GM03348 (cell line): ENCODE data around the gene ITPR3.

Source experiments
- DNase-seq: peaks from one replicate; pipeline ENCODE4 v3.0.0; 2012; ENCODE audit warnings: low spot score

ITPR3 gene

GRCh38 chr6:33700391-33701050 is 79.4 kb downstream of the ITPR3 start:
- peak; percentile 73 for DNase-seq

DNA sequence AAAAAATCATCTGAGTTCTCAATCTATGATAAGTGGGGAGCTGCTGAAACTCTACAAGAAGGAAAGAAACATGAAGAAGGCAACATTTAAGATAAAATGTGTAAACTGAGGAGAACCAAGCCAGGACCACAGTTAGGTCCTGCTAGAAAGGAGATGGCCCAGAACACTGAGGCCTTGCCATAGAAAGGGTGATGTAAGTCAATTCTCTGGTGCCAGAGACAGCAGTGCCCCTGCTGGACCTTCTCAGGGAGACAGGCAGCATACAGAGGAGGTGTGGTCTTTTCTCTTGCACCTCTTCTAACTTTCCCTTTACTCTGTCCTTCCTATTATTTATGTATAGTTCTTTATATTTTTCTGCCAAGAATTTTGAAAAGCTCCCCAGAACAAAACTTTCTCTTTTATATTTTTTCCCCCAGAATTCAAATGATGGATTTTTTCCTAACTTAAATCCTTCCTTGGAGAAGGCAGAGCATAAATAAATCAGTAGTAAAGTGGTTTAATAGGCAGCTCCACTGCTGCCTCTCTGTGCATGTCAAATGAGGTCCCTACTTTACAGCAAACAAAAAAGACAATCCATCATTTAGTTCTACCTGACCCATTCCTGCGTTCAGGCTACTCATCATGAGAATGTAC is 81.3 kb downstream of the ITPR3 start:
- DNase-seq = peak; percentile 81

GRCh38 chr6:33704215-33705066 is 83.3 kb downstream of the ITPR3 start:
- DNase-seq = no peak

DNA sequence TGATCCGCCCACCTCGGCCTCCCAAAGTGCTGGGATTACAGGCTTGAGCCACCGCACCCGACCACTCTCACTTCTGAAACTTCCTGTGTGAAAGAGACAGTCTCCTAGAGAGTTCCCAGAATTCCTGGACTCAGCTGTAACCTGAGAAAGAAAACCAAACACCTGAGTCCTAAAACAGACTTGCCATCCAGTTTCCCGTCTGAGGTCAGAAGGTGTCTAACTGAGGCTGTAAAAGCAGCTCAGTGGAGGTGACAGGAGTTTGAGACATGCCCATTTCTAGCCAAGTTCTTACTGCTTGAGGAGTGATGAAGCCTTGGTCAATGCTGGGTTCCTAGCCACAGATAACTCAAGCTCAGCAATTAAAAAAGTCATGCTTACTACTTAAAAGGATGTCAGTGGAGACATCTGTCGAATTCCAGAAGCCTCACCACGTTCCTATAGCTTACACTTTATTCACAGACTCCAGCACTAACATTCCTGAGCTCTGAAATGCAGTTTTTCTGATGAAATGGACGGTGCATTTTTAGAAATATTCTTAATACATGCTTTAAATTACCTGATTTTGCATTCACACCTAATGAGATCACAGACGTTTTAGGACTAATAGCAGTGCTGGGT is 84.3 kb downstream of the ITPR3 start:
- DNase-seq = no peak

DNA sequence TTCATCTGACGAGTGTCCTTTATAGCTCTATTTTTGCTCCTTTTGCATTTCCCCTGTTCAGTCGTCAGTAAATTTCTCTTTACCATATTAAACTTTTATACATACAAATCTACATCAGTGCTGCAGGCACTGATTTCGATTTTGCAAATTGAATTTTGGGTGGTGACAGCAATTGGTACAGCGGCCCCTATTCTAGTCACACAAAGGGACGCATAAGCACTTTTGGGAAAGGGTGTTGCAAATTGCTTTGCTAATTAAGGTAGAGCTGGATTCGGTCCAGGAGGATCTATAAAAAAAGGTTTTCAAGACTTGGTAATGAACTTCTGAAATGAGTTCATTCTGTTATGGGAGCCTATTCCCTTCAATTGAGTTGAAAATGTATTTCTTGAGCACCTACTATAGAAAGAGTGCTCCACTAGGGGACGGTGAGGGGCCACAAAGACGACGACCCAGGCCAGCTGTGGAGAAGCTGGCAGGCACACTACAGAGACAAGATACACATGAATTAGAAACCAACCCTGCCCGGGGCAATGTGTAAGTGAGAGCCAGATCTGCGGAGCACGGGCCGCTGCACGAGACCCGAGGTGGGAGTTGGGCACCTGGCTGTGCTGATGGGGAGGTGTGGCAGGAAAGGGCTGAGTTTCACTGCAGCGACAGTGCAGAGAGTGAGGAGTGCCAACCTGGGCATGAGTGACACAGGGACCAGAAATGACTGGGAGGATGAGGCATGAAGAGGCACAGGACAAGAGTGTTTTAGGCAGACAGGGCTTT is 85.0 kb downstream of the ITPR3 start:
- DNase-seq = no peak

DNA sequence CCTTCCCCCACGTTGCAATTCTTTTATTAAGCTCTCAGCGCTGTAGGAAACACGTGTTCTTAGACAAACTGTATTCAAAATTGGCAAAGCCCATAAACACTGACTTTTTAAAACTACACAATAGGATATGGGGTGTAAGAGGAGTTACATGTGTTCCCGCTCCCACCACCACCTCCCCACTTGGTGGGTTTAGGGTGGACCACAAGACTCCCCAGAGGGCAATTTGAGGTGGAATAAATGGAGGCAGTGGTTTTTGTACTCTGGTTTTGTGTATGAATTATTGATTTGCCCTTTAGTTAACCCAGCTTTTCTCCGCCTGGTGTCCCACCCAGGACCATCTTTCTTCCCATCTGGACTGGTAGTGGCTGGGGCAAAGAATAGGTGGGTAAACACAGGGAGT is 86.6 kb downstream of the ITPR3 start:
- DNase-seq = no peak

DNA sequence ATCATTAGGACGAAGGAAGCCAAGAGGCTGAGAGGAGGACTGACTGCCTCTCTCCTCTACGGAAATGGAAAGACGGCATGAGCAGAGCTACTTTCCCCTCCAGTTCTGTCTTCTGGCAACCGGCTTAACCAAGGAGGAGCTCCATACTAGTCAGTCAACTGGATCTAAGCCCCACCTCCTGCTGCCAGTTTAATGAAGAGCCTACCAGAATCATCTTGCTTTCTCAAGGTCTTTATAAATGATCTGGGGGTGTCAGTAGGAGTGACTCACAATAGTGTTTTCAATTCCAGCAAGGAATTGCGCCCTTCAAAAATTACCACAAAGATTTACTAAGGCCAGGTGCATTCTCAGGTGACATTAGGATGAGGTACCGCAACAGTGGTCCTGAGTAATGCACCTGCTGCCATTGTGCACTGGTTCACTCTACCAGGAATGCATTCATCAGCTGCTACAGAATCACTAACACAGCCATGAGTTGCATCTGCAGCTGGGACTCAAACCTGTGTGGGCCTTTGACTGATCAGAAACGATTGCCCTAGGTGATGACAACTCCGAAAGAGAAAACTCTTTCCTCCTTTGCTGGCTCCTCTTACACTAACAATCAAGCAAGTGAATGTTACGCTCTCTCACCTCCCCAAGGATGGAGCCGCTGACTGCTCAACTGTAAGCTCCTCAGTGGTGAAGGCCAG is 87.5 kb downstream of the ITPR3 start:
- no peak for DNase-seq

DNA sequence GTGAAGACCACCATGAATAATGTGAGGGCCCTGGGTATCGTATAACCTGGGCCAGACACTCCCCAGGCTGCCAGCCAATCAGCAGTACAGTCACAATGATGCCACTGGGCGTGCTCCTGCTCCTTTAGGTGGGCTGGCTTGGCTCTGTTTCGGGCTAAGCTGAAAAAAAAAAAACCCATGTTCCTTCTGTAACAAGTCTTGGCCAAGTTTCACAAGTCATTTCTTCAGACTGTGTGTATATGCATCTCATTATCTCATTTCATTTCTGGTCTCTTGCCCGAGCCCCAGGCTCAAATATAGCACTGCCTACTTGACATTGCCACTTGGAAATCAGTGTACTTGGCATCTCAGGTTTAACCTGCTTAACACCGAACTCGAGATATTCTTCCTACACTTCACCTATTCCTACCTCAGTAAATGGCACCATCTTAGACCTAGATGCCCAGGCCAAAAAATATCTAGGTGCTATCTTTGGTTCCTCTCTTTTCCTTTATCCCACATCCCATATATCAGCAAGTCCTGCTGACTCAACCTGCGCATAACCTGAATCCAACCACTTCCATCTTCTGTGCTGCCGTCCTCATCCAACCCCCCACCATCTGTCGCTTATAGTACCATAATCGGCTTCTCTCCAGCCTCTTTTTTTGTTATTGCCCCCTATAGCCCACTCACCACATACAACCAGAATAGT is 88.6 kb downstream of the ITPR3 start:
- DNase-seq = no peak

GRCh38 chr6:33710296-33711121 is 89.4 kb downstream of the ITPR3 start:
- DNase-seq = no peak

DNA sequence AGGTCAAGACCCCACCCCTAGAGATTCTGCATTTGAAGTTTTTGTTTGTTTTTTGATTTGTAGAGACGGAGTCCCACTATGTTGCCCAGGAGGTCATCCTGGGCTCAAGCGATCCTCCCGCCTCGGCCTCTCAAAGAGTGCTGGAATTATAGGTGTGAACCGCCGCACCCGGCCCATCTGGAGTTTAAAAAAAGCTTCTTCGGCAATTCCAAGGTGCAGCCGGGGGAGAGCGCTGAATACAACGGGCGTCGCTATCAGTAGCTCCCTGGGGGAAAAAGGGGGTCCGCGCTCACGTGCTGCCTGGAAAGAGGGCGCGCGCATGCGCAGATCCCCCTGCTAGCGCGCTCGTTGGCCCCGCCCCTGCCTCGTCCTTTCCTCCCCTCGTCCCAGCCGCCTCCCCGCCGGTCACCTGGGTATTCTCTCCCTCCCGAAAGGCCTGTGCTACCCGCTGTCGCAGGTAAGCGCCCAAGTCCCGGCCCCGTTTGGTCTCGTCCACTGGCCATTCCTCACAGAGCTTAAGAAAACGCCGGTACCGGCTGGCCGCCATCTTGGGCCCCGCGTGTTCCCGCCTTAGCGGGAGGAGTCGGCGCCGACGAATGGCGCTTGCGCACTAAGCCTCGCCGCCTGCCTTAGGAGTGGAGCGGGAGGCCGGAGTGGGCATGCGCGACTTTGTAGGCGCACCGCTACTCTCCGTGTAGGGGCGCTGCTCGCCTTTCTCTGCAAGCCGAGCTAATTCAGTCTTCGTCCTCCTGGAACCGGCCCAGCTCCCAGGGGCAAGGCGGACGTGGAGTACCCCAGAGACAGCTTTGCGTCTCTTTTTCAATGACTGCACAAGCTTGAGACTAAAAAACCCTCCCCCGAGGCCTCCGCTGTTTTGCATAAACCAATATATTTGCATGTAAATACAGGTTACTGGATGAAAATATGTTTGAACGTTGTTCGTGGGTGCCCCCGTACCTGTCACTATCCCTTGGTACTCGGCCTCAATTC is 90.3 kb downstream of the ITPR3 start, which contains the start of gene UQCC2:
Gene UQCC2 (minus strand): TSS at position 561 of the 990 bp plus-strand sequence. CDS start 14 bp downstream, at position 547.
- DNase-seq = peak; percentile 100

GRCh38 chr6:33712914-33713313 is 91.8 kb downstream of the ITPR3 start:
- no peak for DNase-seq

- no peak for DNase-seq
Measured at GRCh38 chr6:33713786-33714185, 92.7 kb downstream of the ITPR3 start.

- DNase-seq = no peak
Measured at GRCh38 chr6:33714385-33715040, 93.4 kb downstream of the ITPR3 start.

DNA sequence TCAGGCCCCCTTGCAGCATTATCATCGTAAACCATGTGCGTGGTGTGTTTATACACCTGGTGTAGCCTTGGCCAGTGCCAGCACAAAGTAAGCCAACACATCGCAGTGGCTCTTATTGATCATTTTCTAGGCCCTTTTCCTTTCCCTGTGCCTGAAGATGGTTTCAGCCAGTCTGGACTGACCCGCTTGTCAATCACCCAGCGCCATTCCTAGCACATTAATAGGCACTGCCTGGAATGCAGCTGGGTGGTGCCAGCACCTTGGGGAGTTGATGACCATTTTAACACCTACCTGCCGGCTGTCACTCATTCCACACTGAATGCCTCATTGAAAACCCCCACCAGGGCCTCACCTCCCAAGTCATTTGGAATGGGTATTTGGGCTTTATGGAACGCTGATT is 95.3 kb downstream of the ITPR3 start:
- DNase-seq = no peak

- DNase-seq = no peak
Measured at GRCh38 chr6:33716890-33717632, 95.9 kb downstream of the ITPR3 start.

DNA sequence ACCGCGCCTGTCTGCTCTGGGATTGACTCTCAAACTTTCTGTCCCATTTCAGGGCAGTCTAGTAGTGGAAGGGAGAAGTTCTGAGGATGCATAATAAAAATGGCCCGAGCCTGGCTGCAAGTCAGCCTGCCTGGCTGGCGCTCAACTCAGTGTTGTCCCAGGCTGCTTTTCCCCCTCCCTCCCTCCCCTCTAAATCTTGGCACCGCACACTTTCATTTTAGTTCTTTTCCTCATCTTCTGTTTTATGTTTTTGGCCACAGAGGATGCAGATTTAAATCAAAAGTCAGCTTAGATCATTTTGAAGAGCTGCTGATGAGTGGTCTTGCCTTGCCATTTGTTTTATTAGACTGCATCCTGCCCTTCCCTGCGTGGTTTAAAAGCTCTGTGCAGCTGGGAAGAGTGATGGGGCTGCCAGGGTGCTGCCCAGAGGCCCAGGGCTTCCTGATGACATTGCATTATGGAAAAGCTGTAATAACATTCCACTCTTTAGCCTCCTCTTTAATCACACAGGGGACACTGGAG is 96.9 kb downstream of the ITPR3 start:
- peak; percentile 33 for DNase-seq

DNA sequence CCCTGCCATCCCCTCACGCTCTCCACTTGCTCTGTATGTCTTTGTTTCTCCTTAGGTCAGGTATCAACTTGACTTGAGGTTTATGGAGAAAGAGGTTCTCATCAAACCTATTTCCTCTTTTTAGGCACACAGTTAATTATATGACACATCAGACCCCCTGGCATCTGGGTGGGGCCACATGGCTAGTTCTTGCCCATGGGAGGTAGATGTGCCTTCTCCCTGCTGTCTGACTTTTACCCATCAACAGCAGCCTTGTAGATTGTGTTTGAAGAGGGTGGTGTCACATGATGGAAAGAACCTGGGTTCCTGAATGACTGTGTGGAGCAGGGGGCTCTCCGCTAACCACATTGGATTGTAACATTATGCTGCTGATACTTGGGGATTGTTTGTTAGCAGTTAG is 97.6 kb downstream of the ITPR3 start:
- DNase-seq = no peak
